ENCODE measurements around the gene MAT2B.
"Not testable (repeated sequence)": the region's sequence is repeated elsewhere in the genome, so short reads cannot be mapped to it uniquely, and the experiment has no call there.

Gene MAT2B

DNA sequence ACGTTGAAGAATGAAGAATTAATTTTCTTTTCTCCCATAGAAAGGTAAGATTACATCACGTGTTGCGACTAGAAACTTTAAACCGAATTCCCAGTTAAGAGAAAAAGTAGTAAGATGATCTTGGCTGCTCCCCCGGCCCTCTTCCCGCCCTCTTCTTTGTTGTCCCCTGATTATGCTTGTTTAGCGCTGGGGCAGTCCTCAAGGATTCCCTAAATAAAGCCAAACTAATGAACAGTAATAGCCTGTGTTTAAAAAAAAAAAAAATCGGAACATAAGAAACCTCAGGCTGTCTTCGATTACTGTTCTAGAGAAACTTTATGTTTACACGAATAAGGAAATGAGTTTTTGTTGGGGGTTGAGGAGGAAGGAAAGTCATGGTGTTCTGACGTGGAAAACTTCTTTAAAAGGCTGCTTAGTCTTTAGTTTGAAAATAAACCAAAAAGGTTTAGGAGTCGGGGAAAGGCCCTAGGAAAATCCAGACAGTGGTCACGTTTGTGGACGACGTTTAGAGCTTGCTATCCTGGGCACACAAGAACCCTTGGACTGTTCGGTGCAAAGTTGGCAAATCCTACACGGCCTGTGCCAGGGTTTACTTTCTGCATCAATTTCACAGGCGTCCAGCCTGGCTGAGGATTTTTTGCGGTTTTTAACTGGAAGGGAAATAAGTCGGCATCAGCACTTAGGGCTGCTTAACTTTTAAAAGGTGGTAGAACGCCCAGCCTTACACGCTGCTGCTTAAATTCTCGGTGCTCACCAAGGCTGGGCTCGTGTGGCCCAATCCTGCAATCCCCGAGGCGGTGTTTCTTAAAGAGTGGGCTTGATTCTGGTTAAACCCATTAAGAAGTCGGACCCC is 1.1 kb upstream of the MAT2B start:
- peak; percentile 12 to 61 for DNase-seq

DNA sequence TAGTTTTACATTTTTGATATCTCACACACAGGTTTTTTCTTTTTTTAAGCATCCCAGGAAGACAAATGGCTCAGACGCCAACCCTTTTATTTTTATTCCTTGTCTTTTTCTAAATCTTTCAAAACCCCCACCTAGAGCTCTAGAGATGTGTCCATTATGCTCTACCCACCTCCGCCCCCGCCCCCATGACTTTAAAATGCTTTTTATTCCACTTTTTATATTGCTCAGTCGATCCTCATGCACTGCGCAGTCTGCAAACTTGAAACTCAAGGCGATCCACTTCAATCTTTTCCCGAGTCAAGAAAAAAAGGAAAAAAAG is 411 bp upstream of the MAT2B start:
- peak in 1 of 2 experiments; percentile 55 for DNase-seq

DNA sequence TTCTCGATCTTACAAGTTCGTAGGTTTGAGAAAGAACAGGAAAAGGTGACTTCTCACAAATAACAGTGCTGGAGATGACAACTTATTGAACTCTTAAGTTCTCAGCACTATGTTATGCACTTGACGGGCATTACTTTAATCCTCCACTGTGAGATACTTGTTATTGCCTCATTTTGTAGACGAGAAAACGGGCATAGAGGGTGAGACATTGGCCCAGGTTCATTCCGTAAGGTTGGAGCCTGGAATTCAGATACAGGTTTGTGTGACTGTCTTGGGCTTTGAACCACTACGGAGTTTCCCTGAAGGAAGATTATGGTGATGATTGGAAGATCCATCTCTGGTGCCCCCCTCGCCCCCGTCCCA is 657 bp downstream of the MAT2B start:
- DNase-seq = no peak

DNA sequence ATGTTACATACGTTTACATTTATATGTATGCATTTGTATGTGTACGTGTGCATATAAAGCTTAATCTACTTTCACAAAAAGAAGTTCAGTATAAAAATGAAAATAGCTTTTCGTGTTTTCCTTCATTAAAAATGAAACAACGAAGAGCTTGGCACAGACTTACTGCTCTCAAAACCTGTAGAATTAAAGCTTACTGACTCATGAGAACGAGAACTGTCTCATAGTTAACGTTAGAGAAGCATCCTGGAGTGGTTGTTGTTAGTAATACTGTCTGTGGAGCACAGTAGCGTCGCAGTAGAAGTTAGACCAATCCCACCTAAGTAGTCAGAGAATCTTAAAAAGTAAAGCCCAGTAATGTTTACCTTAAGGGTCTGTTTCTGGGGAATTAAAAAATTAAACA is 1.3 kb downstream of the MAT2B start:
- no peak for DNase-seq

DNA sequence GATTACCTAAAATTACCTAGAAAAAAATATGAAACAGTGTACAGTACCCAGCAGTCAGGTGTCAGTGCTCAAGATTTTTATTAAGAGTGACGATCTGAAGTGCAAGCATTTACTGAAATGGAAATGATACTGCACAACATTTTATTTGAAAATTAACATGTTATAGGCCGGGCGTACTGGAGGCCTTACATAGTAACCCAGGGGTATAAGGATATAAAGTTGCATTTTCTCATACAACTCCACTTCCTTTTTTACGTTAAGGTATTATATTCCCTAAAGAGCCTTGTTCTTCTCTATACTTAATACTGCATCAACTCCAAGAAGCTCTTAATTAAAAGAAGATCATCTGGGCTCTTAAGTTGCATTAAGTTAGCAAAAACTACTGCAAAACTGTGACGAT is 3.3 kb downstream of the MAT2B start:
- no peak for DNase-seq

DNA sequence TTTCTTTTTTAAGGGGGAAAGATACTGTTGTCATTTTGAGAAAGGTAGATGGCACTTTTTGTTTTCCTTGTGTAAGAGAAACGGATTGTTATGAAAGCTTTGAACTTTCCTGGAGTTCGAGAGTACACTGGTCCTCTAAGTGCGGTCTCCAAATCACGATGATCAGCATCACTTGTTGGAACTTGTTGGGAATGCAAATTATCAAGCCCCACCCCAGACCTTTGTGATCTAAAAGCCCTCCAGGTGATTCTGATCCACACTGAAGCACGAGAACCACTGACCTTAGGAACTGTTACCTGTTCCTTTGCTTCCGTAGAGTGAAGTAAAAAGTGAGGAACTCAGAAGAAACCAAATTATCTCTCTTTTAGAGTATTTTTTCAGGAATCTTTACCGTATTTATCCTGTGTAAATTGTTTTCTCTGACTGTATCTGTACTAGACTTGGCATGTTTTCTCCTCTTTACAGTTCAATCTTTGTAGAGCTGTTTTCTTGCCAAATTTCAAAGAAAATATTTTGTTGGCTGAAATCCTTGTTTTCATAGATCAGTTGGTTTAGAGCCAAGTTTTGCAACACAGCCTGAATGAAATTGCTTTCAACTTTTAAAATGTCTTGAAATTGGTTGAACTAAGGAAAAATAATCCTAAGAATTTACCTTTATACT is 4.0 kb downstream of the MAT2B start:
- DNase-seq = no peak

DNA sequence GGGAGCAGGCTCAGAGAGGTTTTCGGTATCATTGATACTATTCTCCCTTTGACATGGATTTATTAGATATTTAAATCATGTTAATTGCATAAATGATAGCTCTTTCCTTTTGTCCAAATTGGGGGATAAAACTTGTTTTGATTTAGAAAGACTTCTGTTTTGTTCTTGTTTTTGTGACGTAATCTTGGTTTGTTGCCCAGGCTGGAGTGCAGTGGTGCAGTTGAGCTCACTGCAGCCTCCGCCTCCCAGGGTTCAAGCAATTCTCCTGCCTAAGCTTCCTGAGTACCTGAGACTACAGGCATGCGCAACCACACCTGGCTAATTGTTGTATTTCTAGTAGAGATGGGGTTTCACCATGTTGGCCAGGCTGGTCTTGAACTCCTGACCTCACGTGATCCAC is 7.1 kb downstream of the MAT2B start:
- DNase-seq = no peak

DNA sequence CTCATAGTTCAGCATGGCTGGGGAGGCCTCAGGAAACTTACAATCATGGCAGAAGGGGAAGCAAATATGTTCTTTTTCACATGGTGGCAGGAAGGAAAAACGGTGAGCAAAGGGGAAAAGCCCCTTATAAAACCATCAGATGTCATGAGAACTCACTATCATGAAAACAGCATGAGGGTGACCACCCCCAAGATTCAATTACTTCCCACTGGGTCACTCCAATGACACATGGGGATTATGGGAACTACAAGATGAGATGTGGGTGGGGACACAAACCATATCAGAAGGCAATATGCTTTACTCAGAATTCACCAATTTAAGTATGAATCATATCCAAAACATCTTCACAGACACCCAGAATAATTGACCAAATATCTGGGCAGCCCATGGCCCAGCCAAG is 19.7 kb downstream of the MAT2B start:
- no peak for DNase-seq

DNA sequence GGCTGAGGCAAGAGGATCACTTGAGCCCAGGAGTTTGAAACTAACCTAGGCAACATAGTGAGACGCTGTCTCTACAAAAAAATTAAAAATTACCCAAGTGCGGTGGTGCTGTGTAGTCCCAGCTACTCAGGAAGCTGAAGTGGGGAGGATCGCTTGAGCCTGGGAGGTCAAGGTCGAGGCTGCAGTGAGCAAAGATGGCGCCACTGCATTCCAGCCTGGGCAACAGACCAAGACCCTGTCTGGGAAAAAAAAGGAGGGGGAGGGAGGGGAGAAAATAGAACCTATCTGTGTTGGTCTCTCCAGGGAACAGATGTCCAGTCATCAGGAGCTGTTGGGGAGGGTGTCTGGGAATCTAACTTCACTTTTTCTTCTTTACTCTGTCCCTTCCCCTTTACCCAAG is 24.3 kb downstream of the MAT2B start:
- no peak for DNase-seq

DNA sequence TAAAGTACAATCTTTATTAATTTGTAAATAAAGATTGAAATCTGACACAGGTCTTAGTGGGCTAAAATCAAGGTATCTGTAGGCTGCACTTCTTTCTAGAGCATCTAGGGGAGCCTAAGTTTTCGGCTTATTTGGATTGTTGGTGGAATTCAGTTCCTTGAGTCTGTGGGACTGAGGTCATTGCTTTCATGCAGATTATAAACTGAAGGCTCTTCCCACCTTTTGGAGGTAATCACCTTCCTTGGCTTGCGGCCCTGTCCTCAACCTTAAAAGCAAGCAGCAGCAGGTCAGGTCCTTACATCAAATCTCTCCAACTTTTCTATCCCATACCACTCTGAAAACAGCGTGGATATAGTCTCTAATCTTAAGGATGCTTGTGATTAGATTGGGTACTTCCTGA is 25.9 kb downstream of the MAT2B start:
- DNase-seq = no peak

DNA sequence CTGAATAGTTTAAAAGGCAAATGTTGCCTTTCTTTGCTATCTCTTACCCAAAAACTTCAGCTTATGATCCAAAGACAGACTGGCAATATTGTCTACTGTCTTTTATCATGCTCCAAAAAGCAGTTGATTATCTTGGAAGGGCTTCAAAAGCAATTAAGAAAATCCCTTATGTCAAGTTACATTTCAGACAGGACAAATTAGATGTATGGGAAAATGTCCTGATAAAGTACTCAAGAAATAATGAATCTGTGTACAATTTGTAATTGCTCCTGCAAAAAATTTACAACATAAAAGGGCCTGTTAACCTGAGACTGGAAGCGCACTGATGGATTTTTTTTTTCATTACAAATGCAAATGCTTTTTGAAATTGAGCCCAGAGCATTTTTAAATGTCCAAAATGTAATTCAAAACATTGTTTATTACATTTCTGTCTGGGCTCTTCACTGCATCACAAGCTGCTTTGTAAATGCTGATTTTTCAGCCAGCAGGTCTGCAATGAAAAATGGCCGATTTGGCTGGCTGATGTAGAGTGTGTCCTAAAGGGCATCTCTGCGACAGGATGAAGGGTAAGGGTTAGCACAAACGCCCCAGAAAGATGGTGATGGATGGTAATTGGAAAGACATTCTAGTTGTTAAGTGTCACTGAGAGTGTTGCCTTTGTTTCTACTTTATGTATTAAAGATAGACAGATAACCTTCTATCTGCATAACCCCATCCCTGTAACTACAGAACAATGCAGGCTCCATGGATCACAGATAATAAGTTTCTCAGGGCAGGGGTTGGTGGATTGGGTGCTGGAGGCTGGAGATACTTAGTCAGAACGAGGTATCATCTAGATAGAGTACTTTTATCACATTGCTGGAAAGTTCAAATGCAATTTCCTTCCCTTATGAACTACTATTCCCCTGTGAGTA is 27.0 kb downstream of the MAT2B start:
- DNase-seq = no peak

DNA sequence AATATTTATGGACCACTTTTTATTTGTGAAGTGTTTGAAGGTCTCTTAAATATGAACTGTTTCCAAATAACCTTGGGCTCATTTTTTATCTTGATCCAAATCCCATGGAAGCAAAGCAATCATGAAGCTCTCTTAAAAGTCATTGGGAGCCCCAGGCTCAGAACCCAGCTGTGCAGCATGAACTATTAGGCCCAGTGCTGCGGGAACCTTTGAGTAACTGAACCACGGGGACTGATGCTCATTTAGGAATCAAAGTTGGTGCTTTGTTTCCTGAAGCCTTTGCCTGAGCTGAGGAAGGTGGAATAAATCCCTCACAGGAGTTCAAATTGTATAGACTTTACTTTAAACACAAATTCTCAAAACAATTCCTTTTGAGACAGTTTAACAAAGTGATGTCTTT is 27.8 kb downstream of the MAT2B start:
- DNase-seq = no peak

DNA sequence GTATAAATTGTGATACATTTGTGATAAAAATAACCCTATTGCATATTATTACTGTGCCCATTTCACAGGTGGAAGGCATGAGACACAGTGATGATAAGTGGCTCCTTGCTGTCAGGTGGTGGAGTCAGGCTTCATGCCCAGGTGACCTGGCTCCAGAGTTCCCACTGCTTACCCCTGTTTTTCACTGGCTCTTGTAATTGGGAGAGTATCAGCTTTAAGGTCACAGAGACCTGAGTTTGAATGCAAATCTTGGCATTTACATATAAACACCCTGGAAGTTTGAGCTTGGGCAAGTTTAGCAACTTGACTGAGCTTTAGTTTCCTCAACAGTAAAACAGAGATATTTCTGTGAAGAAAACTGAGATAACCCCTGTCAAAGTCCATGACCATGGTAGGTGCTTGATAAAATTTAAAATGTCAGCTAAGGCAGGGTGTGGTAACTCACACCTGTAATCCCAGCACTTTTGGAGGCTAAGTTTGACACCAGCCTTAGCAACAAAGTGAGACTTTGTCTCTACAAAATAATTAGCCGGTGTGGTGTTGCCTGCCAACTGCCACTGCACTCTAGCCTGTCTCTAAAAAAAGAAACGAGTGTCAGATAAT is 29.2 kb downstream of the MAT2B start:
- DNase-seq = no peak

DNA sequence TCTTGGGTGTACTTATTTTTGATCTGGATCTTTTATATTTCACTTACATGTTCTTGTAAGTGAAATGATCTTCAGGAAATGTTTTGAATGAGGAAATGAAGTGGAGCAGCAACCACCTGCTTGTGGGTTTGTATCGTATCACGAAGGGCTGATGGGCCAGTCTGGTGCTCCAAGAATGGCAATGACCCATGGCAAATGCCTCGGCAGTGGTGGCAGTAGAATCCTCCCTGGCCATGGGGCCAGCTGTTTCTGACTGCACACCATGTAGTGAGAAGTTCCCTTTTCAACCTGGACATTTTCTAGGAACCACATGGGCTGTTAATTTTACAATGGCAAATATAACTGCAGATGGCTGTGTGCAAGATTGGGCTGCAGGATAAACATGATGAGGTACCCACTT is 29.9 kb downstream of the MAT2B start:
- no peak for DNase-seq

DNA sequence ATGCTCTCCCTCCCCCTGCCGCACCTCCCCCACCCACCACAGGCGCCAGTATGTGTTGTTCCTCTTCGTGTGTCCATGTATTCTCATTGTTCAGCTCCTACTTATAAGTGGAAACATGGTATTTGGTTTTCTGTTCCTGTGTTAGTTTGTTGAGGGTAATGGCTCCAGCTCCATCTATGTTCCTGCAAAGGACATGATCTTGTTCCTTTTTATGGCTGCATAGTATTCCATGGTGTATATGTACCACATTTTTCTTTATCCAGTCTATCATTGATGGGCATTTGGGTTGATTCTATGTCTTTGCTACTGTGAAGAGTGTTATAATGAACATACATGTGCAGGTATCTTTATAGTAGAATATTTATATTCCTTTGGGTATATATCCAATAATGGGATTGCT is 31.0 kb downstream of the MAT2B start:
- DNase-seq = not testable (repeated sequence)

DNA sequence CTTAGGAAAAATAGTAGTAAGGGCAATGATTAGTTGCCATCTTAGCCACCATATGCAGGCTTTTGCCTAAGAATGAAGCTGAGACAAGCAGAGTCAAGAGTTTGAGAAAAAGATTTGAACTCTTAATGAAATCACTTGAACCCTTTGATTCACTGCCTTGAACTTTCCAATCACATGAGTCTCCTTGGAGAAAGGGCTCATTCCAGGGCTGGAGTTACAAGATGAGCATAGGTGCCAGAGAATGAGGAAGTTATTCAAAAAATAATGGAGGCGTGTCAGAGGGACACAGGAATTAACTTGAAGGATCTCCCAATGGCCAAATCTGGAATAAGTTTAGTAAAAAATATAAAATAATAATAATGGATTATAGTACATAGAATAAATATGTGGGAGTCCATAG is 35.3 kb downstream of the MAT2B start:
- no peak for DNase-seq

DNA sequence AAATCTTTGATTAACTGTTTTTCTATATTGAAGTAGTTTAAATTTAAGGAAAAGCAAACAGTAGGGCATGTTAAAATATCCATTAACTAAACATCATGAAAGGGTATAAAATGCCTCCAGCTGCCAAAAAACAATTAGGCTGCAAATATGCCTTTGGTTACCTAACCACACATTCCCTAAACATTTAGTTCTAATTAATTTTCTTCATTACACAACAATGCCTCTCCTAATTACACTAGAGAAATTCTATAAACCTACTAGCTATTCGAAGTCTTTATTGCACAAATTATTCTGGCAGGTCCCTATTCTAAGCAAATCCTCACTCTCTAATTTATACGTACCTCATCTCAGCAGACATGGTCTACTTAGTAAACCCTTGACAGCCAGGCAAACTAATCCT is 37.4 kb downstream of the MAT2B start:
- no peak for DNase-seq

DNA sequence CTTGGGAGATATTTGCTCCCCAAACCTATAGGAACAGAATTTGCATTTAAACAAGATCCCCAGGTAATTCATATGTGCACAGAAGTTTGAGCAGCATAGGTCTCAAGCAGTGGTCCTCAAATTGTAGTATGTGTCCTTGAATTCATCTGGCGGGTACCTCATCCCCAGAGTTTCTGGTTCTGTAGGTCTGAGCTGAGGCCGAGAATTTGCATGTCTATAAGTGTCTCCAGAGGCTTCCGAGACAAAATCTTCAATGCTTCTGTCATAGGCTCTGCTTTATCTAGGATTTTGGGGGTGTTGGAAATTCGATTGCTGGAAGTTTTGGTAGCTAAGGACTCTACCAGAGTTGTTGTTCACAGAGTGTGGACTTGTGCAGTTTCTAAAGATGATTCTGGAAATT is 38.6 kb downstream of the MAT2B start:
- no peak for DNase-seq

DNA sequence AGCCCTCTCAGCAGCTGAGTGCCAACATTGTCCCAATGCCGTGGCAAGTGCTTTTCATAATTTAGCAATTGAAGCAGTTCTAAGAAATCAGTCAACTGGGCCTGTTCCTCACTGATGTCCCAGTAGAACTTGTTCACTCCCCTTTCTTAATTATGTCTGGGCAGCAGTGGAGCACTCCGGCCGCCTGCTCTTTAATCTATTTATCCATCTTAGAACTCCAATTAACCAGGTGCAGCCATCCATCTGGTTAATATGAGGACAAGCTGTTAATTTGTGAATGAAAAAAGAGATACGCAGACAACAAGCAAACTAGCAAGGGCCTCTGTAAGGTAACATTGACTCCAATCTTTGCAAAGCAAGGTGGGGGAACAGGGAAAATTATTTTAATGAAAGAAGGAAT is 39.4 kb downstream of the MAT2B start:
- no peak for DNase-seq

DNA sequence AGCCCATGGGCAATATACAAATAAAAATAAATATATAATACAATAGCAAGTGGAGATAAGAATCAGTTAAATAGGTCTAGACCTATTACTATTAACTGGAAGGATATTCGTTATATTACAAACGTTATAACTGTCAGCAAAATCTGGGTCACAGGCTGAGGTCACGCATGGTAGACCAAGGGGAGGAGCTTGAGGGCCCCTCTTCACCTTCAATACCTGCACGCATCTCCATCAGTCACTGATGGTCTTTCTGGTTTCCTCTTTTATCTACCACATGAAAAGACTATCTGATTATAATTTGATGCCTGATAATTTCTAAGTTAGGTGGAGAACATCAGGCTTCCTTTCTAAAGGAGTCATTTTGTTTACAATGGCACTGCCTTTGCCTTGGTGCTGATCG is 43.2 kb downstream of the MAT2B start:
- no peak for DNase-seq

DNA sequence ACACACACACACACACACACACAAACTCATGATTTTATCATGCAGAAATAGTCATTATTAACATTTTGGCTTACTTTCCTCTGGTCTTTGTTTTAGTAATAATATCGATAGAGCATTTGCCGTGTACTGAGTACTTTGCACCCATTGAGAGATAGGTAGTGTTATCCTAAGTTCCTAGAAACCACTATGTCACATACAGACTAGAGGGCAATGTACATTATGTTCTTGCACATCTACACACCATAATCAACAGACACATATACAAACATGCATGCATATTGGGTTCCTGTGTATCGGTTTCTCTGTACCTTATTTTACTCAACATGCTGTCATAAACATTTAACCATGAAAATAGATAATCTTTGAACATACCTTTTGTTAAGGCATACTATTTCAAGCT is 45.7 kb downstream of the MAT2B start:
- no peak for DNase-seq

DNA sequence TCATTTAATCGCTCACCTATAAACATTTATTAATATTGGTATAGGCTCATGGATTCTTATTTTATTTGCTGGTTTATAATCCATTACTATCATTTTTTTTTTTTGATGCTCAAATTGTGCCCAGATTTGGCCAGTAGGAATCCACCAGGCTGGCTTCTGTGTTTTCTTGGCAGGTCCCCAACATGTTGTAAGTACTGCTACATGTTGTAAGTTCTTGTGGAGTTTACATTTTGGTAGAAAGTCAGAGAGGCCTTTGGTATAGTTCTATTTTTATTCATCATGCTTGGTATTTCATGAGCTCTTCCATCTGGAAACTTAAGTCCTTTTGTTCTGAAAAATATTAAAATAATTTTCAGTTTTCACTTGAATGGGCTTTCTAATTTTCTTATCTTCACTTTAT is 47.1 kb downstream of the MAT2B start:
- no peak for DNase-seq

DNA sequence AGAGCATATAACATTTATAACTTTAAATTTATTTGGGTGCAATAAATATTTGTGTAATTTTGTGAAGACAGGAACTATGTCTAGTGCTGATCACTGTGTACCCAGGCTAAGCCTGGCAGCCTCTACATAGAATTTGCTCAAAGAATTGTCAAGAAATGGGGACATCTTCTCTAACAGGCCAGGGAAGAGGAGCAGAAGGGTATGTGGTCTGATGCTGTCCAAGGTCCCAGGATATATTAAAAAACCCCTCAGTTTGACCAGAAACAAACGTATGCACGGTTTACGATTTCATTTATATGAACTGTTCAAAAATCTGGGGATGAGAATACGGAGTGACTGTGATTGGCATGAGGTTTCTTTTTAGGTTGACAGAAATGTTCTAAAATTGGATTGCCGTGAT is 55.9 kb downstream of the MAT2B start:
- no peak for DNase-seq

DNA sequence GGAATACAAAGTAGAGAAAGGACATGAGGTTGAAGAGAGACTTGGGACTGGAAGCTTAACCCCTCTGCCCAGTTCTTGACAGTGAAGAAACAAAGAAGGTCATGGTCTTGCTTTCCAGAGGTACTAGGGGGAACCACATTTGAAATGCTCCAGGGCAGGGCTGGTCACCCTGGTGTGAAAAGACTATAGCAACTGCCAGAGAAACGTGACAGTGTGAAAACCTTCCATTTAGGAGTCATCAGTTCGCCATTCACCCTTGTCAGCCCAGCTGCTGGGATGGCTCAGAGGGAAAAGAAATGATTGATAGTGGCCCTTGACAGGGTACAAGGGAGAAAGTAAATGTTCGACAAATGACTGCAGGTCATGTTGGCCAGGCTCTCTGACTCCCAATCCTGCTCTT is 56.7 kb downstream of the MAT2B start:
- no peak for DNase-seq

Measured in SHP77 (cell line).